Measurements from ENCODE around the gene MRAP2. TPM values are rescaled to one million over a fixed set of nuclear protein-coding genes. Genes with fewer than 3 reads are reported as not detected.

Gene MRAP2
- total and polyA plus RNA-seq, 2 experiments from 2014 or later: 6.1 to 13.5 TPM

DNA sequence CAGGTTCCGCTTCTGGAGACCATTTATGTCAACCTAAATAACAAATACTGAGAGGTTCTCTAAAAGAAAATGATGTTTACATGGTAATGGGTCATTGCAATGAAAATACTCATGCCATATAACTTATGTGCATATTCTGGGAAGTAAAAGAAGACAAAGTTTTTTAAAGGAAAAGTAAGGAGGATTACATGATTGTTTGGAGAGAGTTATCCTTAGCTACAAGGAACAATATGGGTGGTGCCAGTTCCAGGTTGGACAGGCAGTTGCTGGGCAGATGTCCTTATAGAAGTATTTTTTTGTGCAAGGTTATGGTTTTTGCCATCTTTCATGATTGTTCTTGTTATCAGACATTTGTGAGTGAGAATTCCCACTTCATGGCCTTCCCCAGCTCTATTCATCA, 52.5 kb downstream of the MRAP2 start (continued):
- TF ChIP-seq, protein P1, sequence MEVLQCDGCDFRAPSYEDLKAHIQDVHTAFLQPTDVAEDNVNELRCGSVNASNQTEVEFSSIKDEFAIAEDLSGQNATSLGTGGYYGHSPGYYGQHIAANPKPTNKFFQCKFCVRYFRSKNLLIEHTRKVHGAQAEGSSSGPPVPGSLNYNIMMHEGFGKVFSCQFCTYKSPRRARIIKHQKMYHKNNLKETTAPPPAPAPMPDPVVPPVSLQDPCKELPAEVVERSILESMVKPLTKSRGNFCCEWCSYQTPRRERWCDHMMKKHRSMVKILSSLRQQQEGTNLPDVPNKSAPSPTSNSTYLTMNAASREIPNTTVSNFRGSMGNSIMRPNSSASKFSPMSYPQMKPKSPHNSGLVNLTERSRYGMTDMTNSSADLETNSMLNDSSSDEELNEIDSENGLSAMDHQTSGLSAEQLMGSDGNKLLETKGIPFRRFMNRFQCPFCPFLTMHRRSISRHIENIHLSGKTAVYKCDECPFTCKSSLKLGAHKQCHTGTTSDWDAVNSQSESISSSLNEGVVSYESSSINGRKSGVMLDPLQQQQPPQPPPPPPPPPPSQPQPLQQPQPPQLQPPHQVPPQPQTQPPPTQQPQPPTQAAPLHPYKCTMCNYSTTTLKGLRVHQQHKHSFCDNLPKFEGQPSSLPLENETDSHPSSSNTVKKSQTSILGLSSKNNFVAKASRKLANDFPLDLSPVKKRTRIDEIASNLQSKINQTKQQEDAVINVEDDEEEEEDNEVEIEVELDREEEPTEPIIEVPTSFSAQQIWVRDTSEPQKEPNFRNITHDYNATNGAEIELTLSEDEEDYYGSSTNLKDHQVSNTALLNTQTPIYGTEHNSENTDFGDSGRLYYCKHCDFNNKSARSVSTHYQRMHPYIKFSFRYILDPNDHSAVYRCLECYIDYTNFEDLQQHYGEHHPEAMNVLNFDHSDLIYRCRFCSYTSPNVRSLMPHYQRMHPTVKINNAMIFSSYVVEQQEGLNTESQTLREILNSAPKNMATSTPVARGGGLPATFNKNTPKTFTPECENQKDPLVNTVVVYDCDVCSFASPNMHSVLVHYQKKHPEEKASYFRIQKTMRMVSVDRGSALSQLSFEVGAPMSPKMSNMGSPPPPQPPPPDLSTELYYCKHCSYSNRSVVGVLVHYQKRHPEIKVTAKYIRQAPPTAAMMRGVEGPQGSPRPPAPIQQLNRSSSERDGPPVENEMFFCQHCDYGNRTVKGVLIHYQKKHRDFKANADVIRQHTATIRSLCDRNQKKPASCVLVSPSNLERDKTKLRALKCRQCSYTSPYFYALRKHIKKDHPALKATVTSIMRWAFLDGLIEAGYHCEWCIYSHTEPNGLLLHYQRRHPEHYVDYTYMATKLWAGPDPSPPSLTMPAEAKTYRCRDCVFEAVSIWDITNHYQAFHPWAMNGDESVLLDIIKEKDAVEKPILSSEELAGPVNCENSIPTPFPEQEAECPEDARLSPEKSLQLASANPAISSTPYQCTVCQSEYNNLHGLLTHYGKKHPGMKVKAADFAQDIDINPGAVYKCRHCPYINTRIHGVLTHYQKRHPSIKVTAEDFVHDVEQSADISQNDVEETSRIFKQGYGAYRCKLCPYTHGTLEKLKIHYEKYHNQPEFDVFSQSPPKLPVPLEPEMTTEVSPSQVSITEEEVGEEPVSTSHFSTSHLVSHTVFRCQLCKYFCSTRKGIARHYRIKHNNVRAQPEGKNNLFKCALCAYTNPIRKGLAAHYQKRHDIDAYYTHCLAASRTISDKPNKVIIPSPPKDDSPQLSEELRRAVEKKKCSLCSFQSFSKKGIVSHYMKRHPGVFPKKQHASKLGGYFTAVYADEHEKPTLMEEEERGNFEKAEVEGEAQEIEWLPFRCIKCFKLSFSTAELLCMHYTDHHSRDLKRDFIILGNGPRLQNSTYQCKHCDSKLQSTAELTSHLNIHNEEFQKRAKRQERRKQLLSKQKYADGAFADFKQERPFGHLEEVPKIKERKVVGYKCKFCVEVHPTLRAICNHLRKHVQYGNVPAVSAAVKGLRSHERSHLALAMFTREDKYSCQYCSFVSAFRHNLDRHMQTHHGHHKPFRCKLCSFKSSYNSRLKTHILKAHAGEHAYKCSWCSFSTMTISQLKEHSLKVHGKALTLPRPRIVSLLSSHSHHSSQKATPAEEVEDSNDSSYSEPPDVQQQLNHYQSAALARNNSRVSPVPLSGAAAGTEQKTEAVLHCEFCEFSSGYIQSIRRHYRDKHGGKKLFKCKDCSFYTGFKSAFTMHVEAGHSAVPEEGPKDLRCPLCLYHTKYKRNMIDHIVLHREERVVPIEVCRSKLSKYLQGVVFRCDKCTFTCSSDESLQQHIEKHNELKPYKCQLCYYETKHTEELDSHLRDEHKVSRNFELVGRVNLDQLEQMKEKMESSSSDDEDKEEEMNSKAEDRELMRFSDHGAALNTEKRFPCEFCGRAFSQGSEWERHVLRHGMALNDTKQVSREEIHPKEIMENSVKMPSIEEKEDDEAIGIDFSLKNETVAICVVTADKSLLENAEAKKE (CRISPR knock-in tag; IDR thresholded peaks at IDR 0.05): no peak
- TF ChIP-seq, protein P2, sequence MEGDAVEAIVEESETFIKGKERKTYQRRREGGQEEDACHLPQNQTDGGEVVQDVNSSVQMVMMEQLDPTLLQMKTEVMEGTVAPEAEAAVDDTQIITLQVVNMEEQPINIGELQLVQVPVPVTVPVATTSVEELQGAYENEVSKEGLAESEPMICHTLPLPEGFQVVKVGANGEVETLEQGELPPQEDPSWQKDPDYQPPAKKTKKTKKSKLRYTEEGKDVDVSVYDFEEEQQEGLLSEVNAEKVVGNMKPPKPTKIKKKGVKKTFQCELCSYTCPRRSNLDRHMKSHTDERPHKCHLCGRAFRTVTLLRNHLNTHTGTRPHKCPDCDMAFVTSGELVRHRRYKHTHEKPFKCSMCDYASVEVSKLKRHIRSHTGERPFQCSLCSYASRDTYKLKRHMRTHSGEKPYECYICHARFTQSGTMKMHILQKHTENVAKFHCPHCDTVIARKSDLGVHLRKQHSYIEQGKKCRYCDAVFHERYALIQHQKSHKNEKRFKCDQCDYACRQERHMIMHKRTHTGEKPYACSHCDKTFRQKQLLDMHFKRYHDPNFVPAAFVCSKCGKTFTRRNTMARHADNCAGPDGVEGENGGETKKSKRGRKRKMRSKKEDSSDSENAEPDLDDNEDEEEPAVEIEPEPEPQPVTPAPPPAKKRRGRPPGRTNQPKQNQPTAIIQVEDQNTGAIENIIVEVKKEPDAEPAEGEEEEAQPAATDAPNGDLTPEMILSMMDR (conservative IDR thresholded peaks at IDR 0.05; ENCODE audit: low read depth in 2 of 2): no peak
- TF ChIP-seq, protein P3, sequence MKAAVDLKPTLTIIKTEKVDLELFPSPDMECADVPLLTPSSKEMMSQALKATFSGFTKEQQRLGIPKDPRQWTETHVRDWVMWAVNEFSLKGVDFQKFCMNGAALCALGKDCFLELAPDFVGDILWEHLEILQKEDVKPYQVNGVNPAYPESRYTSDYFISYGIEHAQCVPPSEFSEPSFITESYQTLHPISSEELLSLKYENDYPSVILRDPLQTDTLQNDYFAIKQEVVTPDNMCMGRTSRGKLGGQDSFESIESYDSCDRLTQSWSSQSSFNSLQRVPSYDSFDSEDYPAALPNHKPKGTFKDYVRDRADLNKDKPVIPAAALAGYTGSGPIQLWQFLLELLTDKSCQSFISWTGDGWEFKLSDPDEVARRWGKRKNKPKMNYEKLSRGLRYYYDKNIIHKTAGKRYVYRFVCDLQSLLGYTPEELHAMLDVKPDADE (IDR thresholded peaks at IDR 0.05): no peak
- TF ChIP-seq CREB1 (CRISPR knock-in tag; IDR thresholded peaks at IDR 0.05; ENCODE audit: low read depth) (no peak), STAT1 (IDR thresholded peaks at IDR 0.05; ENCODE audit: unreplicated experiment) (no peak), ZNF331 (CRISPR knock-in tag; IDR thresholded peaks at IDR 0.05; ENCODE audit: low read depth) (no peak), POLR2AphosphoS5 (IDR thresholded peaks at IDR 0.05; ENCODE audit: low read depth) (no peak), NANOG (IDR thresholded peaks at IDR 0.05; ENCODE audit: borderline replicate concordance) (no peak), JUNB (IDR thresholded peaks at IDR 0.05; ENCODE audit: unreplicated experiment) (no peak), EZH2 (IDR thresholded peaks at IDR 0.05; ENCODE audit: low read depth, unreplicated experiment) (no peak), ZNF114 (CRISPR knock-in tag; IDR thresholded peaks at IDR 0.05) (no peak)

Measured in GM23338 (cell line).